Measurements from ENCODE around the gene MLEC.
A peak's percentile ranks its signal among the peaks of the same experiment; 100 is the strongest.

Gene MLEC

GRCh38 chr12:120722784-120723183 is 35.8 kb downstream of the MLEC start:
- peaks cover 68% of the 10 kb centered on the region for H3K36me3 ChIP-seq (ENCODE audit: insufficient read depth, low read length)
- peaks cover 33% of the 10 kb centered on the region for H3K4me1 ChIP-seq (ENCODE audit: insufficient read depth, low read length, severe bottlenecking)
- H3K9me3 ChIP-seq (ENCODE audit: low read length): no peaks in the 10 kb centered on the region
- H3K27ac ChIP-seq (ENCODE audit: low read depth, low read length, poor library complexity, severe bottlenecking): no peak overlapping the region
- TF ChIP-seq CTCF (IDR thresholded peaks at IDR 0.05; ENCODE audit: low read length) (no peak), EZH2 (IDR thresholded peaks at IDR 0.05; ENCODE audit: borderline replicate concordance, low read length) (no peak)
- no peak overlapping the region for H2AFZ ChIP-seq (ENCODE audit: low read length)
- H3K4me3 ChIP-seq (ENCODE audit: low read depth, low read length, poor library complexity, severe bottlenecking): no peak overlapping the region
- no peaks in the 10 kb centered on the region for H3K79me2 ChIP-seq (ENCODE audit: insufficient read depth, low read length)
- no peaks in the 10 kb centered on the region for H3F3A ChIP-seq (ENCODE audit: insufficient read depth, low read length)
- no peaks in the 10 kb centered on the region for H3K27me3 ChIP-seq (ENCODE audit: insufficient read depth, low read length)
- no peak overlapping the region for H3K9ac ChIP-seq (ENCODE audit: low read length)
- no peaks in the 10 kb centered on the region for H3K9me2 ChIP-seq (ENCODE audit: low read depth, low read length)
- no peak overlapping the region for H3K4me2 ChIP-seq (ENCODE audit: low read length)
- H4K20me1 ChIP-seq (ENCODE audit: insufficient read depth, low read length): no peaks in the 10 kb centered on the region

GRCh38 chr12:120724720-120725119 is 37.8 kb downstream of the MLEC start:
- no peaks in the 10 kb centered on the region for H3K79me2 ChIP-seq (ENCODE audit: insufficient read depth, low read length)
- no peaks in the 10 kb centered on the region for H3F3A ChIP-seq (ENCODE audit: insufficient read depth, low read length)
- no peaks in the 10 kb centered on the region for H3K9me3 ChIP-seq (ENCODE audit: low read length)
- no peak overlapping the region for H3K4me3 ChIP-seq (ENCODE audit: low read depth, low read length, poor library complexity, severe bottlenecking)
- H2AFZ ChIP-seq (ENCODE audit: low read length): no peak overlapping the region
- no peak overlapping the region for H3K9ac ChIP-seq (ENCODE audit: low read length)
- no peaks in the 10 kb centered on the region for H3K9me2 ChIP-seq (ENCODE audit: low read depth, low read length)
- H3K27ac ChIP-seq (ENCODE audit: low read depth, low read length, poor library complexity, severe bottlenecking): no peak overlapping the region
- TF ChIP-seq EZH2 (IDR thresholded peaks at IDR 0.05; ENCODE audit: borderline replicate concordance, low read length) (no peak), CTCF (IDR thresholded peaks at IDR 0.05; ENCODE audit: low read length) (no peak)
- peaks cover 52% of the 10 kb centered on the region for H3K36me3 ChIP-seq (ENCODE audit: insufficient read depth, low read length)
- no peaks in the 10 kb centered on the region for H3K27me3 ChIP-seq (ENCODE audit: insufficient read depth, low read length)
- H3K4me2 ChIP-seq (ENCODE audit: low read length): peak overlapping the region; percentile 100; the same call in 1 of the 2 replicates
- peaks cover 33% of the 10 kb centered on the region for H3K4me1 ChIP-seq (ENCODE audit: insufficient read depth, low read length, severe bottlenecking)
- H4K20me1 ChIP-seq (ENCODE audit: insufficient read depth, low read length): no peaks in the 10 kb centered on the region

GRCh38 chr12:120725151-120725658 is 38.3 kb downstream of the MLEC start:
- Histone ChIP-seq H3K9me3 (ENCODE audit: low read length) (no peaks in the 10 kb centered on the region), H3K27me3 (ENCODE audit: insufficient read depth, low read length) (no peaks in the 10 kb centered on the region), H4K20me1 (ENCODE audit: insufficient read depth, low read length) (no peaks in the 10 kb centered on the region), H3K9me2 (ENCODE audit: low read depth, low read length) (no peaks in the 10 kb centered on the region), H3K4me3 (ENCODE audit: low read depth, low read length, poor library complexity, severe bottlenecking) (peak overlapping the region; percentile 82), H3K4me2 (ENCODE audit: low read length) (peak overlapping the region; percentile 100), H2AFZ (ENCODE audit: low read length) (no peak overlapping the region), H3K36me3 (ENCODE audit: insufficient read depth, low read length) (peaks cover 51% of the 10 kb centered on the region), H3K9ac (ENCODE audit: low read length) (peak overlapping the region; percentile 41; the same call in 1 of the 2 replicates), H3K27ac (ENCODE audit: low read depth, low read length, poor library complexity, severe bottlenecking) (no peak overlapping the region), H3F3A (ENCODE audit: insufficient read depth, low read length) (no peaks in the 10 kb centered on the region), H3K79me2 (ENCODE audit: insufficient read depth, low read length) (no peaks in the 10 kb centered on the region), H3K4me1 (ENCODE audit: insufficient read depth, low read length, severe bottlenecking) (peaks cover 33% of the 10 kb centered on the region)
- no peak for TF ChIP-seq CTCF (IDR thresholded peaks at IDR 0.05; ENCODE audit: low read length)
- no peak for TF ChIP-seq EZH2 (IDR thresholded peaks at IDR 0.05; ENCODE audit: borderline replicate concordance, low read length)

Data from OCI-LY1 (cell line).